Skeletal muscle satellite cell (primary cell): Measurements from ENCODE around the gene MBD6.
A peak's percentile ranks its signal among the peaks of the same experiment; 100 is the strongest.
"Not testable (repeated sequence)": the region's sequence is repeated elsewhere in the genome, so short reads cannot be mapped to it uniquely, and the experiment has no call there.

Experiments used
- H3K27me3 ChIP-seq: 2 replicates; pipeline ENCODE4 v1.7.0; 2013; ENCODE audit warnings: low read length; ENCODE audit not compliant: control insufficient read depth, insufficient read depth
- H3K36me3 ChIP-seq: 2 replicates; pipeline ENCODE4 v1.7.0; 2013; ENCODE audit warnings: mild to moderate bottlenecking, control low read depth, low read length; ENCODE audit not compliant: insufficient read depth
- H3K4me1 ChIP-seq: 2 replicates; pipeline ENCODE4 v1.7.0; 2013; ENCODE audit warnings: low read length; ENCODE audit not compliant: control insufficient read depth, insufficient read depth
- H3K4me2 ChIP-seq: 2 replicates; pipeline ENCODE4 v1.7.0; 2013; ENCODE audit warnings: mild to moderate bottlenecking, low read length
- H3K4me3 ChIP-seq: 2 replicates; pipeline ENCODE4 v1.7.0; 2013; ENCODE audit warnings: low read length
- H3K9ac ChIP-seq: 2 replicates; pipeline ENCODE4 v1.7.0; 2013; ENCODE audit warnings: mild to moderate bottlenecking, low read depth, low read length, moderate library complexity
- H3K9me3 ChIP-seq: replicated peaks from 2 replicates; pipeline ENCODE4 v1.7.0; 2013; ENCODE audit warnings: mild to moderate bottlenecking, control low read depth, low read length

Gene MBD6

DNA sequence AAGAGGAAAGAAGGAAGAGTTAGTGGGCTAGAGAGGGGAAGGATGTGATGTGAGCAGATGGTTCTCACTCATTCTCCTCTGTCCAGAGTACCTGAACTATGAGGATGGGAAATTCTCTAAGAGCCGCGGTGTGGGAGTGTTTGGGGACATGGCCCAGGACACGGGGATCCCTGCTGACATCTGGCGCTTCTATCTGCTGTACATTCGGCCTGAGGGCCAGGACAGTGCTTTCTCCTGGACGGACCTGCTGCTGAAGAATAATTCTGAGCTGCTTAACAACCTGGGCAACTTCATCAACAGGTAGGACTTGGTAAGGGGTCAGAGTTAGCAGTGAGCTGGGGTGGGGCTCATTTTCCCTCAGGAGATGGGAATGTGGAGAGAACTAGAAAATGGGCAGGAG is 10.0 kb upstream of the MBD6 start:
- Histone ChIP-seq H3K4me1 (peaks cover 5% of the 10 kb centered on the region), H3K4me2 (no peak overlapping the region), H3K9ac (no peak overlapping the region), H3K27me3 (no peaks in the 10 kb centered on the region), H3K36me3 (peaks cover 73% of the 10 kb centered on the region), H3K4me3 (no peak overlapping the region), H3K9me3 (no peaks in the 10 kb centered on the region)

DNA sequence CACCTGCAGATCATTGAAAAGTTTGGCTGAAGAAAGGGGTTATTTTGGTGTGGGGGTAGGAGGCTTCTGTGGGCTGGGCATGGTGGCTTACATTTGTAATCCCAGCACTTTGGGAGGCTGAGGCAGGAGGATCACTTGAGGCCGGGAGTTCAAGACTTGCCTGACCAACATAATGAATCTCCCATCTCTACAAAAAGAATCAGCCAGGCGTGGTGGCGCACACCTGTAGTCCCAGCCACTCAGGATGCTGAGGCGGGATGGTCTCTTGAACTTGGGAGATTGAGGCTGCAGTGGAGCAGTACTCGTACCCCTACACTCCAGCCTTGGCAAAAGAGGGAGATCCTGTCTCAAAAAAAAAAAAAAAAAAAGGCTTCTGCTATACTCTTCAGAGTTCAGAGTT is 9.4 kb upstream of the MBD6 start:
- Histone ChIP-seq H3K27me3 (no peaks in the 10 kb centered on the region), H3K4me2 (no peak overlapping the region), H3K9me3 (no peaks in the 10 kb centered on the region), H3K9ac (no peak overlapping the region), H3K36me3 (peaks cover 78% of the 10 kb centered on the region), H3K4me1 (peaks cover 11% of the 10 kb centered on the region), H3K4me3 (no peak overlapping the region)

DNA sequence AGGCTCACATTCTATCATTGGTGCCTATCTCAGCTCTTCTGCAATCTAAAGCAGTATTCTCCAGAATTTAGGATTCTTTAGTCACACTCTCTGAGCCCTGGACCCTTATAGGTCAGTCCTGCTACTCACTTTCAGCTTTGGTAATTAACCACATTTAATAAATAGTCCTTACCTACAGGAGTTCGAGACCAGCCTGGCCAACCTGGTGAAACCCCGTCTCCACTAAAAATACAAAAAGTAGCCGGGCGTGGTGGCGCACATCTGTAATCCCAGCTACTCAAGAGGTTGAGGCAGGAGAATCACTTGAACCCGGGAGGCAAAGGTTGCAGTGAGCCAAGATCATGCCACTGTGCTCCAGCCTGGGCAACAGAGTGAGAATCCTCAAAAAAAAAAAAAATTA is 8.9 kb upstream of the MBD6 start:
- H3K9ac ChIP-seq, H3K4me3 ChIP-seq, H3K9me3 ChIP-seq, H3K4me2 ChIP-seq, H3K27me3 ChIP-seq: not testable (repeated sequence)
- Histone ChIP-seq H3K36me3 (peaks cover 82% of the 10 kb centered on the region), H3K4me1 (peaks cover 15% of the 10 kb centered on the region)

DNA sequence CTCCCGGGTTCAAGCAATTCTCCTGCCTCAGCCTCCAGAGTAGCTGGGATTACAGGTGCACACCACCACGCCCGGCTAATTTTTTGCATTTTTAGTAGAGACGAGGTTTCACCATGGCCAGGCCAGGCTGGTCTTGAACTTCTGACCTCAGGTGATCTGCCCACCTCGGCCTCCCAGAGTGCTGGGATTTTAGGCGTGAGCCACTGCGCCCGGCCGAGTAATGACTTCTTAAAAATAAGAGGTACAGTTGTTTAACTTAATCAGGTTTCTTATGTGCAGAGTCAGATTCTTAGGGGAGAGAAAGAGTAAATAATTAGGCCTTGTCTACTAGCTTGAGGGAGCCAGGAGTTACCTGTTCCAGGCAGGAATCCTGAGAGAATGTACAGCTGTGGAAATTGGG is 8.4 kb upstream of the MBD6 start:
- peaks cover 21% of the 10 kb centered on the region for H3K4me1 ChIP-seq
- H3K27me3 ChIP-seq, H3K9me3 ChIP-seq, H3K9ac ChIP-seq, H3K4me3 ChIP-seq, H3K4me2 ChIP-seq: not testable (repeated sequence)
- peaks cover 81% of the 10 kb centered on the region for H3K36me3 ChIP-seq

DNA sequence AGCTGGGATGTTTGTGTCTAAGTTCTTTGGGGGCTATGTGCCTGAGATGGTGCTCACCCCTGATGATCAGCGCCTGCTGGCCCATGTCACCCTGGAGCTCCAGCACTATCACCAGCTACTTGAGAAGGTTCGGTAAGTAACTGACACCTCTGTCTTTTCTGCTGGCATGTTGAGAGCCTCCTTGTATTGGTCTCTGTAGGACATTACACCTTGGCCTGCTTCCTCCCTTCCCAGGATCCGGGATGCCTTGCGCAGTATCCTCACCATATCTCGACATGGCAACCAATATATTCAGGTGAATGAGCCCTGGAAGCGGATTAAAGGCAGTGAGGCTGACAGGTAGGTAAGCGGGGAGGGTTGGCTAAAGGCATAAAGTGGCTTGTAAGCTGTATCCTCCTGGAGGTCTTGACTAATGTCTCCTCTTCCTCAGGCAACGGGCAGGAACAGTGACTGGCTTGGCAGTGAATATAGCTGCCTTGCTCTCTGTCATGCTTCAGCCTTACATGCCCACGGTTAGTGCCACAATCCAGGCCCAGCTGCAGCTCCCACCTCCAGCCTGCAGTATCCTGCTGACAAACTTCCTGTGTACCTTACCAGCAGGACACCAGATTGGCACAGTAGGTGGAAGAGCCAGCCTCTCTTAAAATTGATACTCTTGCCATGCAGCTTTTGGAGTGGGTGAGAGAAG is 7.8 kb upstream of the MBD6 start:
- Histone ChIP-seq H3K4me3 (no peak overlapping the region), H3K27me3 (no peaks in the 10 kb centered on the region), H3K36me3 (peaks cover 83% of the 10 kb centered on the region)

DNA sequence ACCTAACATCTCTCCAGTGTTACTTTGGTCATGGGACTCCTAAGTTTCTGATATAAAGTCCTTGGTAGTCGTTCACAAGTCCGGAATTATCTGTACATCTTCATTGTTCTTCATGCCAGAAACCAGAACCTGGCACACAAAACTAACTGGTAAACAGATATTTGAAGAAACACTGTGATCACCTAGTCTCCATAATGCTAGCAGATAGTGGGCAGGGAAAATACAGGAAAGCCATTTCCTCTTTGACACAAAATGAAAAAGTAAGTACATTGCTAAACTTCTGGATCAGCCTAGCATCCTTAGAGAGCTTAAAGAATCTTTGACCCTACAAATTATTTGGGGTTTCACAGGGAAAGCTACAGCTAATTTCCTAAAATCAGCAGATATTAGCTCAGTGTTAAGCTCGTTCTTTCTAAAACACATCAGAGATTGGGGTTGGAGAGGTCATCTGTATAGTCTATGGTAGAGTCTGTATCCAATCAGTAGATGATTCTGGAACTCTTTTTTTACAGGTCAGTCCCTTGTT is 7.2 kb upstream of the MBD6 start:
- H3K4me2 ChIP-seq = no peak overlapping the region
- H3K36me3 ChIP-seq = peaks cover 83% of the 10 kb centered on the region
- peaks cover 24% of the 10 kb centered on the region for H3K4me1 ChIP-seq
- no peak overlapping the region for H3K9ac ChIP-seq
- H3K4me3 ChIP-seq = no peak overlapping the region
- H3K9me3 ChIP-seq = no peaks in the 10 kb centered on the region
- no peaks in the 10 kb centered on the region for H3K27me3 ChIP-seq

More for the DNA sequence above, 7.8 kb upstream of the MBD6 start:
- Histone ChIP-seq H3K9me3 (no peaks in the 10 kb centered on the region), H3K4me2 (no peak overlapping the region), H3K9ac (no peak overlapping the region), H3K4me1 (peaks cover 24% of the 10 kb centered on the region)

DNA sequence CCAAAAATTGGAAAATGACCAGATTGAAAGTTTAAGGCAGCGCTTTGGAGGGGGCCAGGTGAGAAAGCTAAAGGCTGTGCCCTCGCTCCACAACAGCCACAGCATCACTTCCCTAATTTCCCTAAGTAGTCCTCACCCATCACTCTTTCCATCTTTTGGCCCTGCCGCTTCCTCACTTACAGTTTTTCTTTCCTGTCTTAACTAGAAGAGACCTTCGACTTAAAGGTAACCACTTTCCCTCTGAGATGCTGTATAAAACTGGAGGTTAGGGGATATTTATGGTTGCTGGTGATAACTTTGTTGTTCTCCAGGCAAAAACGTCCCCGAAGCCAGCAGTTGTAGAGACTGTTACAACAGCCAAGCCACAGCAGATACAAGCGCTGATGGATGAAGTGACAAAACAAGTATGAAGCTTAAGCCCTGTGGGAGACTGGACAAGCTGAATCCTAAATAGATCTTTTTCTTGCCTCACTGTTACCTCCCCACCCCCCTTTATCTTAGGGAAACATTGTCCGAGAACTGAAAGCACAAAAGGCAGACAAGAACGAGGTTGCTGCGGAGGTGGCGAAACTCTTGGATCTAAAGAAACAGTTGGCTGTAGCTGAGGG is 6.6 kb upstream of the MBD6 start:
- Histone ChIP-seq H3K9me3 (no peaks in the 10 kb centered on the region), H3K36me3 (peaks cover 83% of the 10 kb centered on the region), H3K27me3 (no peaks in the 10 kb centered on the region)

DNA sequence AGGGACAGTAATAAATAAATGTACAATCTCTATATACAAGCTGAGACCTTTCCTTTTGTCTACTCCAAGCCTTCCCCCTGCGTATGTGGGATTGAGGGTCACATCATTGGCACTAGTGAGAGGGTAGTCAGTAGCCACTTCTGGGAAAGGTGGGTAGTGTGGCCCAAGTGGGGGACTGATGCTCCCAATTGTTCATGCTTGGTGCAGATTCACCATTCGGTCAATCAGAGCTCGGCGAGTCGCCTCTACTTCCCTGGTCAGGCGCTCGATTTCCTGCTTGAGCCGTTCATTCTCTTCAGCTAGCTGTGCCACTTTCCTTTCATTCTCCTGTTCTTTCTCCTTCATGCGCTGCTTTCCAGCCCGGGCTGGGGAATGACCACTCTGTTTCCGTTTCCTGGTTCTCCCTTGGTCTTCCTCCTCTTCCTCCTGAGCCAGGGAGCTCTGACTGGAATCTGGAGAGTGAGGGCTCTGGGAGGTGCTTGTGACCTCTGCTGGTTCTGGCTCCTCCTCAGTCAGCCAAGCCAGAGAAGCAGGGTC is 5.9 kb upstream of the MBD6 start:
- H3K4me3 ChIP-seq = no peak overlapping the region
- peaks cover 78% of the 10 kb centered on the region for H3K36me3 ChIP-seq
- no peak overlapping the region for H3K4me2 ChIP-seq
- H3K27me3 ChIP-seq = no peaks in the 10 kb centered on the region
- peaks cover 34% of the 10 kb centered on the region for H3K4me1 ChIP-seq
- no peak overlapping the region for H3K9ac ChIP-seq
- no peaks in the 10 kb centered on the region for H3K9me3 ChIP-seq

More for the DNA sequence above, 6.6 kb upstream of the MBD6 start:
- no peak overlapping the region for H3K9ac ChIP-seq
- H3K4me1 ChIP-seq = peaks cover 28% of the 10 kb centered on the region
- H3K4me2 ChIP-seq = no peak overlapping the region
- no peak overlapping the region for H3K4me3 ChIP-seq

DNA sequence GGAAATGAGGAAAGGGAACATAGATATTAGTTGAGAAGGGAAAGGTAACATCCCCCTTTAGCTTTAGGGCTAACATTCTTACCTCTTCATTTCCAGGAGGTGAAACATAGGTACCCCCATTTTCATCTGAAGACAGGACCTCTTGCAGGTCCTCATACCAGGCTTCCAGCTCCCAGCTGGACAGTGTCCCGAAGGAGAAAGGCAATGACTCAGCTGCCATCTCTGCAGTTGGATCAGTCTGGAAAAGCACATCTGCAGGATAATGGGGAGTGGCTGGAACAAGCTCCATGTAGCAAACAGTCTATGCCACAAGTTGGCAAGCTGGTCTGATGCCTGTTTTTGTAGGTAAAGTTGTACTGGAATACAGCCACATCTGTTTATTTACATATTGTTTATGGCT is 5.4 kb upstream of the MBD6 start:
- Histone ChIP-seq H3K9me3 (no peaks in the 10 kb centered on the region), H3K9ac (no peak overlapping the region), H3K4me3 (no peak overlapping the region), H3K4me1 (peaks cover 39% of the 10 kb centered on the region), H3K27me3 (no peaks in the 10 kb centered on the region), H3K4me2 (peak overlapping the region; percentile 17), H3K36me3 (peaks cover 73% of the 10 kb centered on the region)

DNA sequence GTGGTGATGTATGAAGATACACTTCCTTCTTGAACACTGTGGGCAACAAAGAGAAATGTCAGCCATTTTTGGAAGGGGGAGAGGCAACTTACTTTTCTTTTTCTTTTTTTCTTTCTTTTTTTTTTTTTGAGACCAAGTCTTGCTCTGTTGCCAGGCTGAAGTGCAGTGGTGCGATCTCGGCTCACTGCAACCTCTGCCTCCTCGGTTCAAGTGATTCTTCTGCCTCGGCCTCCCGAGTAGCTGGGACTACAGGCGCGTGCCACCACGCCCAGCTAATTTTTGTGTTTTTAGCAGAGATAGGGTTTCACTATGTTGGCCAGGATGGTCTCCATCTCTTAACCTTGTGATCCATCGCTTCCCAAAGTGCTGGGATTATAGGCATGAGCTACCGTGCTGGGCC is 4.9 kb upstream of the MBD6 start:
- H3K4me1 ChIP-seq = peaks cover 41% of the 10 kb centered on the region
- H3K9ac ChIP-seq = peak overlapping the region; percentile 27
- not testable (repeated sequence) for H3K9me3 ChIP-seq, H3K27me3 ChIP-seq
- peaks cover 67% of the 10 kb centered on the region for H3K36me3 ChIP-seq
- H3K4me2 ChIP-seq = peak overlapping the region; percentile 97
- H3K4me3 ChIP-seq = peak overlapping the region; percentile 94

DNA sequence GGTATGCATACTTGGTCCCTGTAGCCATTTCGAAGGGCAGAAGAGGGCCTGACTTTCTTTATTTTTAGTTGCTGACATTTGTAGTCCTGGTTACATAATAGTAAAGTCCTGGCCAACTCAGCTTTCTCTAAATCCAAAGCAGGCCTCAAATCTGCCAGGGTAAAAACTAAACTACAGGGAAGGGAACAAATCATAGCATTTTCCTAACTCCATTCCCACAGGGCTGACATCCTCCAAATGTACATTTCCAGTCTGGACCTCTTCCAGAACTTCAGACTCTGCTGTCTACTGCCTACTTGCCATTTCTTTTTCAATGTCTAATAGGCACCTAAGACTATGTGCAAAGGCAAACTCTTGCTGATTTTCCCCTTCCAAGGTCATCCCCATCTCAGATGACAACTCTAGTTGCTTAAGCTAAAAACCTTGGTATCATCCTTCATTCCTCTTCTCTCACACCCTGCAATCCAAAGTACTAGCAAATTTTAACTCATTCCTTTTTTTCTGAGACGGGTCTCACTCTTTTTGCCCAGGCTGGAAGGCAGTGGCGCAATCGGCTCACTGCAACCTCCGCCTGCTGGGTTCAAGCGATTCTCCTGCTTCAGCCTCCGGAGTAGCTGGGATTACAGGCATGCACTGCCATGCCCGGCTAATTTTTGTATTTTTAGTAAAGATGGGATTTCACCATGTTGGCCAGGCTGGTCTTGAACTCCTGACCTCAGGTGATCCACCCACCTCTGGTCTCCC is 4.3 kb upstream of the MBD6 start:
- no peaks in the 10 kb centered on the region for H3K27me3 ChIP-seq
- H3K4me1 ChIP-seq = peaks cover 41% of the 10 kb centered on the region
- H3K4me2 ChIP-seq = peak overlapping the region; percentile 97
- H3K4me3 ChIP-seq = peak overlapping the region; percentile 94
- H3K9me3 ChIP-seq = no peaks in the 10 kb centered on the region
- peak overlapping the region; percentile 27 for H3K9ac ChIP-seq
- H3K36me3 ChIP-seq = peaks cover 61% of the 10 kb centered on the region
